ENCODE results near the gene OR2T3.
"Not testable (repeated sequence)": the region's sequence is repeated elsewhere in the genome, so short reads cannot be mapped to it uniquely, and the experiment has no call there.

Gene OR2T3

DNA sequence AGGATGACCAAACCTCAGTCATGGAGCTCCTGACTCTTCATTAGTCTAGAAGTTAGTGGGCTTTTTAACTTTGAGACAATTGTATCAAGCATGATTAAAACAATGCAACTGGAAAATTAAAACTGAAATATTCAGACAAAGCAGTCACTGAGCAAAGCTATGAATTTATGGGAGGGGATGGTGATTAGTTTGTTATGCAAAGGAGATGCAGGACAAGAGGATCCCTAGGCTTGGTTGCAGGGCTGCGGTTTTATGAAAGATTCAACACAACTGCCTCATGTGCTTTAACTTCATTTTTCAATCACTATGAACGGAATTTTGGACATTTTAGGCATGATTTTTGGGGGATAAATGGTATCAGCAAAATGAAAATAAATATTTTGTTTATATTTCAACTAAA, 1.0 kb upstream of the OR2T3 start:
- not testable (repeated sequence) for DNase-seq

DNA sequence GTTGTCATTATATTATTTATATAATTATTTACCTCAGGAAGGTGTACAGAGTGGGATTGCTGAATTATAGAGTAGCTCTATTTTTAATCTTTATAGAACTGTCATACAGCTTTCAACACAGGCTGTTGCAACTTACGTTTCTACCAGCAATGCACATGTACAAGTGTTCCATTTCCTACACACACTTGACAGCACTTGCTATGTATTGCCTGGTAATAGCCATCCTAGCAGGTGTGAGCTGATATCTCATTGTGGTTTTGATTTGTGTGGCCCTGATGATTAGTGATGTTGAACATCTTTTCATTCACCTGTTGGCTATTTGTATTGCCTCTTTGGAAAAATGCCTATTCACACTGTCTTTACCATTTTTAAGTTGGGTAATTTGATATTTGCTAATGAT, 2.5 kb downstream of the OR2T3 start:
- DNase-seq, result not testable (repeated sequence)

DNA sequence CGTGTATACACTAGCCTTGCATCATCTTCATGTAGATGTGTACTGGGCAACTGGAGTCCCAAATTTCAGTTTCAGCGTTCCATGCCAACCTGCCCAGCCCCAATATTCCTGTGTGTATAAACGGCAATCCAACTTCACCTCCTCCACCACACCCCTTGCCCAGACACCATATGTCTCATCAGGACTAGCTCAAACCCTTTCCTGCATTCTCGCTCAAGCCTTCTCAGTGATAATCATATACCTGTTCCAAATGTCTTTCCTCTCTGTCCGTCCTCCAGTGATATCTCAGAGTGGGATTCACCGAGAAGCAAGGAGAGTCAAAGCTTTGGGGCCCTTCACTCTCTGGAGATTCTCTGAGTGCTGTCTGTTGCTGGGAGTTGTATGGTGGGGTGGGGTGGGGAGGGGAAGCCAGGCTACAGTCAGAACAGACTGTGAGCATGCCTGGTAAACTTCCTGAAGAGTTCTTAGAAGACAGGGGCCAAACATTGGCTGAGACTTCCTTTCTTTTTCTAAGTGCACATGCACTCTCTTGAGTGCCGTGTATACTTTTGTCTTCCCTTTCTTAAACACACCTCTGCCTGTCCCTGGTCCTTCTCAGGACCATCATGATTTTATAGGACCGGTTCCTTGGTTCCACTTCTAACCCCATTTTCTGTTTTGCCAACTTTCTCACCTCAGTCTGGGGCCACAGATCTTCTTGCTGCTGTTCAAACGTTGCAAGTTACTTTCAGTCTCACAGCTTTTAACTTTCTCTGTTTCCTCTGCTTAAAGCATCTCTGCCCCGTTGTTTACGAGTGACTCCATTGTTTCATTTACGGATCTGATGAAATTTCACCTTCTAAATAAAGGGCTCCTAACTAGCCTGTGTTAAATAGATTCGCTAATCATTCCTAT, 8.8 kb downstream of the OR2T3 start:
- not testable (repeated sequence) for DNase-seq

DNA sequence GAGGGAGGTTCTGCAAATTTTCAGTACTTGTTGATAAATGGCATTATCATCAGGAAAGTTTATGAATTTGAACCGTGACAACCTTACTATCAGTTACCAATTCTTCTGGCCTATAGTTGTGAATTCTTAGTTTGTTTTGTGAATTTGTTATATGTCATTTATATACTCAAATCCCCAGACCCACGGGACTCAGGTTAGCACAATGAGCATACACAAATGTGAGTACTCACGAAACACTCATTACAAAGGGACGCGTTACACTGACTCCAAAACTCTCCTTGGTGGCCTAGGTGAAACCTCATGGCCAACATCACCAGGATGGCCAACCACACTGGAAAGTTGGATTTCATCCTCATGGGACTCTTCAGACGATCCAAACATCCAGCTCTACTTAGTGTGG, 15.1 kb downstream of the OR2T3 start, which contains the start of gene OR2T5:
TSS of gene OR2T5 (plus strand) at position 301 of the 400 bp plus-strand sequence. CDS start at position 301, 0 bp downstream.
- not testable (repeated sequence) for DNase-seq

DNA sequence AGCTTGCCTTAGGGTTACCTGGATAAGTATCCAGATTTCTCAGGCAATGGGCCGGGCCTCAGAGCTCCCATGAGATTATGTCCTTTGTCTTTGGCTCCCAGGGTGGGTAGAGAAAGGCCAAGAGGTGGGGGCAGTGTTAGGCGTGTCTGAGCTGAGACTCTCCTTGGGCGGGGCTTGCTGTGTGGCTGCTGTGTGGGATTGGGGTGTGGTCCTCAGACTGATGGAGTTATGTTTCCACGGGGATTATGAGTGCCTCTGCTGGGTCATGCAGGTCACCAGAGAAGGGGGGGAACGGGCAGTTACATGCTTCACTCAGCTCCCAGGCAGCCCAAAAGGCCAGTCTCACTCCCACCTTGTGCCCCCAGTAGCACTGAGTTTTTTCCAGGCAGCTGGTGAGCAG, 23.5 kb downstream of the OR2T3 start:
- DNase-seq, result not testable (repeated sequence)

GRCh38 chr1:248500305-248501035, 27.3 kb downstream of the OR2T3 start:
- not testable (repeated sequence) for DNase-seq

DNA sequence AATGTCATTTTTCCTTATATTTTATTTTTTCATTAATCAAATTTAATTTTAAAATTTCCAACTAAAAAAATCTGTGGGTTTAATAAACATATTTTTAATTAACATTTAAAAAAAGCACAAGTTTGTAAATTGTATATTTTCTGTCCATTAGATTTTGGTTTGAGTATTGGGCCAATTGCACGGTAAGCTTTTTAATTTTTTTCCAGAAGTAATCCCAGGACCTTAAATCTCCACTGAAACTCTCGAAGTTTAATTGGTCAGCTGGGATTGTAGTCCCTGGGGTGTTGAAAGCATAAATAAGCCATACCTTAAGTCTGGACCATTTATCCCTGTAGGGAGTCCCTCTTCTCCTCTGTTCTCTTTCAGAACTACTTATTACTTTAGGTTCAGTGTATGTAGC, 34.6 kb downstream of the OR2T3 start, which contains the start of gene OR2G6:
TSS of gene OR2G6 (plus strand) at position 301 of the 400 bp plus-strand sequence. CDS start 13,574 bp downstream, outside the sequence.
- DNase-seq, result not testable (repeated sequence)

DNA sequence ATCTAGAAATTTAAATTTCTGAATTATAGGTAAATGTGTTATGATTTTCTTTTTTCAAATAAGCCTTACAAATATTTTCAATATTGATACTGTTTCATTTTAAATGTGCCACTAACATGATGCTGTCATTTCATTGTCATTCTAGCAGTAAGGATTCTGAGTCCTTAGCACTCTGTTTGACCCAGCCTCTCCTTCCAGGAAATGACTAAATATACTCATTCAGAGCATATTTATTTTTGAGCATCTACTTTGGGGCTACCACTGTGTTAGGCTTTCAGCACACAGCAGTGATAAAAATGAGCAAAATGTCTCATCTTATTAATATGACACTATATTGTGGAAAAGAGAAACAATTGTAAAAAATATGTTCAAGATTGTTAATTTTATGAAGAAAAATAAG, 37.1 kb downstream of the OR2T3 start:
- not testable (repeated sequence) for DNase-seq

GRCh38 chr1:248521856-248522255, 48.7 kb downstream of the OR2T3 start:
- DNase-seq, result no peak

Data from EL (cell line).